GM19035 (cell line): ENCODE measurements around the gene GPAM.
A peak's percentile ranks its signal among the peaks of the same experiment; 100 is the strongest.
"Not testable (repeated sequence)": the region's sequence is repeated elsewhere in the genome, so short reads cannot be mapped to it uniquely, and the experiment has no call there.

ENCODE experiments used
- ATAC-seq: cut with Tn5 transposase; IDR thresholded peaks from one replicate; pipeline ENCODE4 v1.9.1; 2021; ENCODE audit not compliant: unreplicated experiment

GPAM gene

GRCh38 chr10:112136486-112137153 is 46.9 kb downstream of the GPAM start:
- ATAC-seq, result no peak

DNA sequence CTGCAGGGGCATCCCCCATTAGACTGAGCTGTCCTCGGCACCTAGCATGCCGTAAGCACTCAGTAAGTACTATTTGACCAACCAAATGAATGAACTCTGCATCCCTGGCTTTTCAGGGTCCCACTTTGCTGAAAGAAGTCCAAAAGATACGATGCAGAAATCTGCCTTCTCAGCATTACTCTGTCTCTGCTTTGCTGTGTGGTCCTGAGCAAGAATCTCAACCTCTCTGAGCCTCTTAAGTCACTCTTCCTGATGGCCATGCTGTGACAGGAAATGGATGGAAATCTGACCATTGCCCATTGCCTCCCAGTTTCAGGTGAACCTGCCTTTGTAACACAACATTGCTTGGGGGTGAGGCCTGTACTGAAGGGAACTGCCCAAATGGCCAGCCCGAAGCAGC is 48.0 kb downstream of the GPAM start:
- ATAC-seq, result no peak

GRCh38 chr10:112132435-112132834 is 51.1 kb downstream of the GPAM start:
- no peak for ATAC-seq

DNA sequence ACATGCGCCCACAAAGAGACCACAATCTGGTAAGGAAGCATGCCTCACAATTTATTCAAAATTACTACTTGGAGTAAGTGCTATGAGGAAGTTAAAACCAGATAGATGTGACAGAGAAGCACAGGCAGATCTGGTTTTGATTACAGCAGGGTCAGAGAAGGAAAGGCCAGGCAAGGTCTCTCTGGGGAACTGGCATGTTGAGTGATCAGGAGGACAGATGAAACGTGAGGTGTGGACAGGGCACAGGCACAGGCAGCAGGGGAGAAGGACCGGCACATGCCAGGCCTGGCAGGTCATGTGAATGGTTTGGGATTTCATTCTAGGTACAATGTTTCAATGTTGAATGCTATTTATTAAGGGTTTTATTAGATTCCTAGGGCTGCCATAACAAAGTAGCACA is 51.6 kb downstream of the GPAM start:
- ATAC-seq, result no peak

DNA sequence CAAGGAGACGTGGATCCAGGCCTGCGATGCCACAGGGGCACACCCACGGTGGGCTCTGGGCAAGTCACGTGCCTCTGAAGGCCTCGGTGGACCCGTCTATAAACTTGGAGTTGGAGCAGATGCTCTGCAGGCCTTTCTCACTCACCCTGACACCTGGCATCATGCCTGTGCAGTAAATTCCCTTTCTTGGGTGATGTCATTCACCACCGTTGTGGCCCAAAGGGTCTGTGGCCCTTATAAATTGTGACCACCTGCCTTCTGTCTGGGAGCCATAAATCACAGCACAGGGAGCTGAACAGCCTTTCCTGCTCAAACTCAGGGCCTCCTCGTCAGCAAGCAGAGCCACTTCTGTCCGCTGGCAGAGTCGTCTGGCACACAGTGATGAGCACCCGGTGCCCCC is 52.2 kb downstream of the GPAM start:
- no peak for ATAC-seq

DNA sequence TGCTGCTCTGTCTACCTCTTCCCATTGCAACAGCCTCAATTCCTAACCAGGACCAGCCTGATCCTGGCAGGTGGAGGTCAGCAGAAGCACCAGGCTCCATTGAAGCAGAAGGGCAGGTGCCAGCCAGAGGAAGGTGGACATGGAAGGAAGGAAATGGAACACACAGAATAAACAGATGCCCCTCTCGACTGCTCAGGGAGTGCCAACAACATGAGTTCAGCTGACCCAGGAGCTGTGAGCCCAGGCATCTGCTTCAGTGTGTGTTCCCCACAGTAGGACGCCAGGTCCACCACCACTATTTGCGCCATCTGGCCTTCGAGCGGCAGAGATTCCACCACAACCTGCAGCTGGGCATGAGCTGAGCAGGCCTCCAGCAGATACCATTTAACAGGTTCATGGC is 56.7 kb downstream of the GPAM start:
- no peak for ATAC-seq

DNA sequence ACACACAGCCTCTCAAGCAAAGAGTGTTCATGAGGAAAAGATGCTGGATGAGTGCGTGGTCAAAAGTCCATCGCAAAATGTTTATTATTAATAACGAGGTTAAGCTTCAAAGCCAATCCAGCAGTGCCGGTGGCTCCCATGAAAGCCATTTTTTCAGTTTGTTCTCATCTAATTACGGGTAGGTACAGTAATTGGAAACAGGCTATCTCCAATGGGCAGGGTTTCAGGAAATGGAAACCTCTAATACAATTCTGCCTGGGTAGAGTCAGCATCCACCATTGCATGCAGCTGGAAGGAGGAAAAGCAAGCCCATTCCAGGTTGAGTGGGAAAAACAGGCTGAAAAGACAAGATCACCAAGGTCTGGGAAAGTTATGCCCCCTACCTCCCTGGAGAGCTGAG is 57.4 kb downstream of the GPAM start:
- ATAC-seq, result no peak

DNA sequence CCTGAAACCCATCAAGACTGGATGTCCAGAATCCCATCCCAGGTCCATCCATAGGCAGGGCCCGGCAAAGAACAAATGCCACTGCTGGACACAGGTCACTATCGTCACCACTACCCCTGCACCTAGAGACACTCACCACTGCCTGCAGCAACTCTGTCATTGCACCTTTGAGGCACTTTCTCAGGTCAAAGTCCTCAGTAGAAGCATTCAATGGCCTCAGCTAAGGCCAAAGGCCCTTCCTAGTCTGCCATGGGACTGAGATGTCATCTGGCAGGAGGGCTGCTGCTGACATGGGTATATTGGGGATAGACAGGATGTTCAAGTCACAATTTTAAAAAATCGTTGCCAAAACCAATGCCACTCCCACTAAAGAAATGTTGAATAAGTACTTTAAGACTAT is 58.7 kb downstream of the GPAM start:
- ATAC-seq, result no peak

GRCh38 chr10:112122827-112123226 is 60.7 kb downstream of the GPAM start:
- ATAC-seq, result no peak

- no peak for ATAC-seq
Measured at GRCh38 chr10:112120491-112120890, 63.1 kb downstream of the GPAM start.

DNA sequence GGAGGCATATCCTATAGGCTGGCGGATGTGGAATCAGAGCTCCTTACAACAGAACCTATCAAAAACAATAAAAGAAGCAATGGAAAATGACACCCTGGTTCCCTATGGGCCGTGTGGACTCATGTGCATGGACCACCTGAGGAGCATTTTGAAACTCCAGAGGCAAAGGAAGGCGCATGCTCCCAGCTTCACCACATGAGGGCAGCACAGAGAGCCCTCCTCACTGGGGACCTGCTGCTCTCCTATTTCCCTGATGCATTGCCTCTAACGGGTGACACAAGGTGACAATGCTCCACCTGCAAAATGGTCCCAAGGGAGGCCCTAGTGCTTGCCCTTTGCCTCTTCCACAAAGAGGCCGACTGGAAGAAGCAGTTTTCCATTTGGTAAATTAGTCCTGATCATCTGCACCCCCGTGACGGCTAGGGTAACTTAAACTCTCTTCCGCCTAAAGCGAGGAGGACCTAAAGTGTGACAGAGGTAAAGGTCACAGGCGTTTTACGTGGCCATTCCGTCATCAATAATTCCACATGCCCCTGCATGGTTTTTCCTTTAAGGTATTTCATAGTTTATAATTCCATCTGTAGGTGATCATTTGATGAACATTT is 67.7 kb downstream of the GPAM start:
- ATAC-seq, result peak; percentile 87

GRCh38 chr10:112109779-112110178 is 73.8 kb downstream of the GPAM start:
- ATAC-seq, result not testable (repeated sequence)
